ENCODE results near the gene DCST2. TPM values are rescaled to one million over a fixed set of nuclear protein-coding genes. Genes with fewer than 3 reads are reported as not detected.

The DCST2 gene
- total and polyA plus RNA-seq, 2 of the 8 experiments (the other 6 are each of a cell fraction or from before 2014, with no cell fraction given): 0.43 to 2.1 TPM

DNA sequence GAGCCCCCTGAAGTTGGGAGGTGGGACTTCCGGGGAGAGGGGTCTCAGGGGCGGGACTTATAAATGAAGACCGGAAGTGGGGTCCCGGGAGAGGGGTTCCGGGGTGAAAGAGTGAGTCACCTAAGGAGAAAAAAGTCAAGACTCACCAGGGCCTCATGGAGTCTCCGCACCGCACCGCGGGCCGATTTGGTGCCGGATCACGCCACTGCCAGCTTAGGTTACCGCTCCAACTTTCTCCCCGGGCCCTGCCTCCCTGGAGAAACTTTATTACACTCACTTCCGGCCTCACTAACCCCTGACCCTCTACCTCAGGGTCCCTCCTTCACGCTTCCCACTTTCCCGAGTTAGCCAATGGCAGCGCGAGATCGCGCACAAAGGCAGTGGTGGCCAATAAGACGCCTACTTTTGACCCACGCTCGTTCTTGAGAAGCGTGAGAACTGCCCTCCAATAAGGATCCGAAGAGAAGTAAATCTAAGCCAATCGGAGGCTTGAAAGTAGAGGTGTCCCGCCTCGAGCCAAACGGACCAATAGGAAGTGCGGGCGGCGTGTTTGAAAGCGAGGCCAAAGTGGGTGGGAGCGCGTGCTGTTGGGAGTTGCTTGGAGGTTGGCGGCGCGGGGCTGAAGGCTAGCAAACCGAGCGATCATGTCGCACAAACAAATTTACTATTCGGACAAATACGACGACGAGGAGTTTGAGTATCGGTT is 59.3 kb downstream of the DCST2 start, which contains the start of gene CKS1B:
TSS of gene CKS1B (plus strand) at position 580 of the 706 bp plus-strand sequence. CDS start at position 645, 65 bp downstream.
- peak; percentile 89 for FAIRE-seq
- Histone ChIP-seq H2BK20ac (ENCODE audit: low read length) (no peak within 1 kb of the TSS; the same call in 1 of the 2 replicates), H3K4me2 (ENCODE audit: insufficient read depth in 1 of 2, low read depth in 2 of 2, low read length in 2 of 2) (peak within 1 kb of the TSS; percentile 78 to 94), H3K79me2 (ENCODE audit: control insufficient read depth in 1 of 2, insufficient read depth in 2 of 2, low read length in 2 of 2) (peaks cover 24 to 54% of the 10 kb centered on the region in 2 experiments), H3K4ac (replicated peaks; ENCODE audit: insufficient read length, low read depth, low read length) (peak within 1 kb of the TSS; percentile 42), H4K20me1 (replicated peaks in 1 of 2; ENCODE audit: control insufficient read depth in 1 of 2, insufficient read depth in 2 of 2, low read length in 2 of 2) (peaks cover under 1 to 8% of the 10 kb centered on the region in 2 experiments), H4K5ac (ENCODE audit: insufficient read length, low read depth, low read length) (peak within 1 kb of the TSS; percentile 94), H2BK120ac (replicated peaks; ENCODE audit: low read depth, low read length) (peak within 1 kb of the TSS; percentile 25), H2BK12ac (ENCODE audit: low read depth, low read length) (peak within 1 kb of the TSS; percentile 93), H2BK5ac (ENCODE audit: low read depth, low read length) (peak within 1 kb of the TSS; percentile 99), H4K8ac (ENCODE audit: extremely low read depth, insufficient read depth, low read length) (peak within 1 kb of the TSS; percentile 85; the same call in 1 of the 2 replicates), H3K56ac (replicated peaks; ENCODE audit: insufficient read length, low read depth, low read length) (peak within 1 kb of the TSS; percentile 59), H3K23ac (ENCODE audit: insufficient read length) (no peak within 1 kb of the TSS), H3K79me1 (ENCODE audit: low read depth, low read length) (peaks cover 3% of the 10 kb centered on the region; the same call in 1 of the 2 replicates), H3K27me3 (replicated peaks in 1 of 4; ENCODE audit: control insufficient read depth in 3 of 4, extremely low read depth in 1 of 4, insufficient read depth in 3 of 4, low read length in 3 of 4) (no peaks in the 10 kb centered on the region), H4K91ac (replicated peaks; ENCODE audit: insufficient read length, low read length) (peak within 1 kb of the TSS; percentile 84), H2AK5ac (ENCODE audit: low read depth, low read length) (peak within 1 kb of the TSS; percentile 56), H3K23me2 (ENCODE audit: low read depth, low read length) (peaks cover 26% of the 10 kb centered on the region), H3K9ac (replicated peaks in 1 of 4; ENCODE audit: extremely low read depth in 1 of 4, low read depth in 3 of 4, low read length in 3 of 4) (peak within 1 kb of the TSS; percentile 85 to 98 (median 86)), H2BK15ac (ENCODE audit: low read length) (peak within 1 kb of the TSS; percentile 98; the same call in 1 of the 2 replicates), H3K4me1 (replicated peaks in 1 of 4; ENCODE audit: control insufficient read depth in 3 of 4, insufficient read depth in 4 of 4, low read length in 3 of 4) (peaks cover 3 to 13% (median 11%) of the 10 kb centered on the region in 4 experiments; a peak in 6 of 7 replicates), H3K4me3 (ENCODE audit: extremely low read depth in 1 of 4, insufficient read depth in 2 of 4, low read depth in 3 of 4, low read length in 4 of 4) (peak within 1 kb of the TSS; percentile 87 to 99 (median 96)), H3K27ac (ENCODE audit: low read depth, low read length) (peak within 1 kb of the TSS; percentile 95), H3K36me3 (ENCODE audit: control insufficient read depth in 2 of 4, insufficient read depth in 4 of 4, low read length in 3 of 4) (peaks cover 4 to 12% (median 10%) of the 10 kb centered on the region in 4 experiments), H2AFZ (ENCODE audit: low read length) (no peak within 1 kb of the TSS; the same call in 1 of the 2 replicates), H3K14ac (ENCODE audit: insufficient read length) (peak within 1 kb of the TSS; percentile 84), H3K18ac (ENCODE audit: extremely low read depth, low read length) (peak within 1 kb of the TSS; percentile 98), H3K9me3 (ENCODE audit: insufficient read depth in 2 of 2, low read depth in 1 of 2, low read length in 1 of 2) (no peaks in the 10 kb centered on the region)
- ChIA-PET POLR2A (ENCODE audit: partially characterized antibody) (interaction anchor here (0.6 to 42.8 kb wide), 16 partner anchors 7 to 168 kb away, joined by 3 to 702 read pairs (median 4); partner anchors contain the start of genes ADAM15, EFNA3, FLAD1 and LENEP), CTCF (ENCODE audit: partially characterized antibody) (interaction anchor here (1.0 to 20.6 kb wide), 7 partner anchors 9 to 137 kb away, joined by 3 to 334 read pairs (median 3); partner anchors contain the start of genes FLAD1 and LENEP)
- peak; percentile 91 to 98 for DNase-seq (ENCODE audit: low read depth in 1 of 2, low spot score in 2 of 2)
- WGBS, 2 experiments (ENCODE audit: extremely low coverage in 1 of 2, insufficient coverage in 1 of 2, insufficient read length in 1 of 2, insufficient replicate concordance in 2 of 2, low coverage in 1 of 2, low lambda C conversion rate in 2 of 2, missing lambda C conversion rate in 1 of 2): 1% methylated on average over 43 of the region's 47 CpGs; no CpG with 5 or more reads in 1 of the 2 experiments
- peak; percentile 76 for TF ChIP-seq ASH2L (IDR thresholded peaks at IDR 0.05; ENCODE audit: low read length)
- TF ChIP-seq KDM5A (IDR thresholded peaks at IDR 0.05; ENCODE audit: low read length): peak; percentile 31; the same call in 1 of the 2 replicates
- TF ChIP-seq CREB1 (IDR thresholded peaks at IDR 0.05): peak; percentile 51; the same call in 1 of the 2 replicates
- TF ChIP-seq, protein P1, sequence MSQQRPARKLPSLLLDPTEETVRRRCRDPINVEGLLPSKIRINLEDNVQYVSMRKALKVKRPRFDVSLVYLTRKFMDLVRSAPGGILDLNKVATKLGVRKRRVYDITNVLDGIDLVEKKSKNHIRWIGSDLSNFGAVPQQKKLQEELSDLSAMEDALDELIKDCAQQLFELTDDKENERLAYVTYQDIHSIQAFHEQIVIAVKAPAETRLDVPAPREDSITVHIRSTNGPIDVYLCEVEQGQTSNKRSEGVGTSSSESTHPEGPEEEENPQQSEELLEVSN (IDR thresholded peaks at IDR 0.05): peak; percentile 89
- TF ChIP-seq PHF8 (conservative IDR thresholded peaks at IDR 0.05; ENCODE audit: low read depth, low read length): peak; percentile 80
- peak; percentile 88 for TF ChIP-seq CHD2 (IDR thresholded peaks at IDR 0.05; ENCODE audit: low read length)
- peak; percentile 89 for TF ChIP-seq JUND (IDR thresholded peaks at IDR 0.05; ENCODE audit: low read length)
- TF ChIP-seq HDAC2 (IDR thresholded peaks at IDR 0.05; ENCODE audit: borderline replicate concordance in 1 of 2, low read depth in 2 of 2, low read length in 2 of 2): 0 out of 4 replicates have a peak, but pooled peaks of 1 of the 2 experiments have one; percentile 16
- TF ChIP-seq GABPA (IDR thresholded peaks at IDR 0.05; ENCODE audit: borderline replicate concordance, insufficient read depth, low read length): peak; percentile 91
- peak; percentile 46 to 82 for TF ChIP-seq POLR2A (IDR thresholded peaks at IDR 0.05; ENCODE audit: control extremely low read depth in 1 of 2, low read depth in 2 of 2, low read length in 2 of 2)
- no peak for TF ChIP-seq FOSL1 (IDR thresholded peaks at IDR 0.05; ENCODE audit: insufficient read depth, low read depth, low read length)

Measured in H1 (cell line).